ES-I3 (cell line): ENCODE results near the gene MRPL41.
"Not testable (repeated sequence)": the region's sequence is repeated elsewhere in the genome, so short reads cannot be mapped to it uniquely, and the experiment has no call there.

Experiments
- H3K36me3 ChIP-seq: 2 replicates; pipeline ENCODE4 v1.6.1; 2013; ENCODE audit warnings: mild to moderate bottlenecking, low read length, control low read depth, moderate library complexity; ENCODE audit not compliant: insufficient read depth
- H3K4me1 ChIP-seq: 2 replicates; pipeline ENCODE4 v1.6.1; 2013; ENCODE audit warnings: mild to moderate bottlenecking, control low read depth, low read length; ENCODE audit not compliant: insufficient read depth
- H3K9ac ChIP-seq: 2 replicates; pipeline ENCODE4 v1.6.1; 2013; ENCODE audit warnings: low read depth, mild to moderate bottlenecking, low read length, moderate library complexity
- H3K9me3 ChIP-seq: 2 replicates; pipeline ENCODE4 v1.6.1; 2013; ENCODE audit warnings: mild to moderate bottlenecking, low read length, moderate library complexity; ENCODE audit not compliant: control insufficient read depth, insufficient read depth

Gene MRPL41

GRCh38 chr9:137516144-137516917, 35.3 kb upstream of the MRPL41 start:
- no peaks in the 10 kb centered on the region for H3K36me3 ChIP-seq
- H3K9me3 ChIP-seq = no peaks in the 10 kb centered on the region
- H3K4me1 ChIP-seq = no peaks in the 10 kb centered on the region
- H3K9ac ChIP-seq = no peak overlapping the region

GRCh38 chr9:137518661-137519459, 32.8 kb upstream of the MRPL41 start:
- not testable (repeated sequence) for H3K36me3 ChIP-seq, H3K9me3 ChIP-seq, H3K4me1 ChIP-seq, H3K9ac ChIP-seq

- no peaks in the 10 kb centered on the region for H3K9me3 ChIP-seq
- no peaks in the 10 kb centered on the region for H3K4me1 ChIP-seq
- H3K9ac ChIP-seq = no peak overlapping the region
These were observed 32.1 kb upstream of the MRPL41 start for GRCh38 chr9:137519553-137519952.

GRCh38 chr9:137520614-137521404, 30.9 kb upstream of the MRPL41 start:
- Histone ChIP-seq H3K9ac (no peak overlapping the region), H3K4me1 (no peaks in the 10 kb centered on the region), H3K36me3 (no peaks in the 10 kb centered on the region), H3K9me3 (no peaks in the 10 kb centered on the region)

More at GRCh38 chr9:137519553-137519952, 32.1 kb upstream of the MRPL41 start:
- no peaks in the 10 kb centered on the region for H3K36me3 ChIP-seq

- Histone ChIP-seq H3K4me1 (no peaks in the 10 kb centered on the region), H3K36me3 (no peaks in the 10 kb centered on the region), H3K9me3 (no peaks in the 10 kb centered on the region), H3K9ac (no peak overlapping the region)
These were observed 30.2 kb upstream of the MRPL41 start for GRCh38 chr9:137521405-137521985.

GRCh38 chr9:137522746-137523455, 28.8 kb upstream of the MRPL41 start:
- Histone ChIP-seq H3K9ac (no peak overlapping the region), H3K36me3 (no peaks in the 10 kb centered on the region), H3K4me1 (no peaks in the 10 kb centered on the region), H3K9me3 (no peaks in the 10 kb centered on the region)

GRCh38 chr9:137524161-137524980, 27.3 kb upstream of the MRPL41 start:
- Histone ChIP-seq H3K36me3 (no peaks in the 10 kb centered on the region), H3K9me3 (no peaks in the 10 kb centered on the region), H3K9ac (no peak overlapping the region), H3K4me1 (no peaks in the 10 kb centered on the region)

GRCh38 chr9:137524981-137525317, 26.7 kb upstream of the MRPL41 start:
- Histone ChIP-seq H3K36me3 (no peaks in the 10 kb centered on the region), H3K9me3 (no peaks in the 10 kb centered on the region)

GRCh38 chr9:137530331-137530730, 21.3 kb upstream of the MRPL41 start:
- Histone ChIP-seq H3K9me3 (no peaks in the 10 kb centered on the region), H3K9ac (no peak overlapping the region), H3K36me3 (no peaks in the 10 kb centered on the region), H3K4me1 (no peaks in the 10 kb centered on the region)

More at GRCh38 chr9:137524981-137525317, 26.7 kb upstream of the MRPL41 start:
- H3K9ac ChIP-seq = no peak overlapping the region
- no peaks in the 10 kb centered on the region for H3K4me1 ChIP-seq

GRCh38 chr9:137531099-137531765, 20.4 kb upstream of the MRPL41 start:
- H3K9me3 ChIP-seq = no peaks in the 10 kb centered on the region
- no peaks in the 10 kb centered on the region for H3K36me3 ChIP-seq
- no peaks in the 10 kb centered on the region for H3K4me1 ChIP-seq
- H3K9ac ChIP-seq = no peak overlapping the region

- not testable (repeated sequence) for H3K36me3 ChIP-seq, H3K9ac ChIP-seq, H3K4me1 ChIP-seq, H3K9me3 ChIP-seq
These were observed 18.7 kb upstream of the MRPL41 start for GRCh38 chr9:137532891-137533468.

- no peaks in the 10 kb centered on the region for H3K9me3 ChIP-seq
- H3K4me1 ChIP-seq = no peaks in the 10 kb centered on the region
- no peaks in the 10 kb centered on the region for H3K36me3 ChIP-seq
- no peak overlapping the region for H3K9ac ChIP-seq
These were observed 17.2 kb upstream of the MRPL41 start for GRCh38 chr9:137534256-137535119.
